Measurements from ENCODE around the gene CSTPP1. TPM values are rescaled to one million over a fixed set of nuclear protein-coding genes. Genes with fewer than 3 reads are reported as not detected.

CSTPP1 gene
- total and polyA plus RNA-seq, 2 donors (not counting 3 experiments of a cell fraction or from before 2014, with no cell fraction given): 25.9 to 38.2 TPM

- H3K27ac ChIP-seq (ENCODE audit: insufficient read depth, low read depth, low read length): no peak overlapping the region
- no peaks in the 10 kb centered on the region for H3K9me3 ChIP-seq (replicated peaks; ENCODE audit: control insufficient read depth, insufficient read depth, low read length)
- H3K9me1 ChIP-seq (replicated peaks; ENCODE audit: control insufficient read depth, extremely low read depth, insufficient read depth, low read length): no peaks in the 10 kb centered on the region
- no peaks in the 10 kb centered on the region for H3K4me1 ChIP-seq (ENCODE audit: control insufficient read depth, extremely low read depth, insufficient read depth, low read length)
- H2AFZ ChIP-seq (ENCODE audit: low read depth, low read length): no peak overlapping the region
- no peaks in the 10 kb centered on the region for H4K20me1 ChIP-seq (replicated peaks; ENCODE audit: control insufficient read depth, extremely low read depth, insufficient read depth, low read length)
- CTCF ChIA-PET: interaction anchor here (0.9 to 5.1 kb wide), 9 partner anchors 9 to 268 kb away, joined by 3 to 120 read pairs (median 3); no protein-coding TSS in a partner anchor
- no peak overlapping the region for H3K4me2 ChIP-seq (ENCODE audit: insufficient read depth, low read length)
- FAIRE-seq (no peak), DNase-seq (ENCODE audit: low read depth, low spot score) (no peak)
- dilution Hi-C loops (cut with MboI; ENCODE audit: extremely low pct_ligation_motif_present, low sequenced_read_pairs): no loop called here
- no peaks in the 10 kb centered on the region for H3K79me2 ChIP-seq (ENCODE audit: control insufficient read depth, insufficient read depth, low read length)
- no TSS peak for BruUV-seq (replicated peaks)
- no peaks in the 10 kb centered on the region for H3K27me3 ChIP-seq (ENCODE audit: control insufficient read depth in 2 of 2, insufficient read depth in 2 of 2, low read length in 2 of 2)
- TF ChIP-seq MYC (IDR thresholded peaks at IDR 0.05; ENCODE audit: low read depth, low read length) (no peak), EZH2 (IDR thresholded peaks at IDR 0.05; ENCODE audit: borderline replicate concordance, low read depth, low read length, severe bottlenecking) (no peak), POLR2AphosphoS5 (IDR thresholded peaks at IDR 0.05; ENCODE audit: insufficient read depth, low read depth, low read length) (no peak), GATA2 (IDR thresholded peaks at IDR 0.05; ENCODE audit: insufficient read depth, insufficient read length, low read depth, low read length) (no peak), POLR2A (IDR thresholded peaks at IDR 0.05; ENCODE audit: low read depth, low read length) (no peak), CTCF (IDR thresholded peaks at IDR 0.05; ENCODE audit: extremely low read depth in 1 of 2, insufficient read depth in 1 of 2, low read depth in 1 of 2, low read length in 2 of 2) (no peak), JUN (IDR thresholded peaks at IDR 0.05; ENCODE audit: borderline replicate concordance, insufficient read depth, insufficient read length, low read depth) (no peak), FOS (IDR thresholded peaks at IDR 0.05; ENCODE audit: borderline replicate concordance, insufficient read depth, low read length) (no peak)
- TF ChIP-seq, protein P1, sequence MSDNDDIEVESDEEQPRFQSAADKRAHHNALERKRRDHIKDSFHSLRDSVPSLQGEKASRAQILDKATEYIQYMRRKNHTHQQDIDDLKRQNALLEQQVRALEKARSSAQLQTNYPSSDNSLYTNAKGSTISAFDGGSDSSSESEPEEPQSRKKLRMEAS (IDR thresholded peaks at IDR 0.05; ENCODE audit: insufficient read depth, insufficient read length): no peak
- intact Hi-C loops (cut with micrococcal nuclease): no loop called here
- no peak overlapping the region for H3K9ac ChIP-seq (replicated peaks; ENCODE audit: extremely low read depth, insufficient read depth, low read length)
- H3K36me3 ChIP-seq (ENCODE audit: control insufficient read depth in 2 of 2, extremely low read depth in 1 of 2, insufficient read depth in 2 of 2, low read length in 2 of 2): no peaks in the 10 kb centered on the region
- POLR2A ChIA-PET: no interaction called here
- H3K4me3 ChIP-seq (replicated peaks in 1 of 3; ENCODE audit: insufficient read depth in 1 of 3, low read depth in 1 of 3, low read length in 3 of 3): no peak overlapping the region
Measured at GRCh38 chr11:47154616-47155570, 218.3 kb downstream of the CSTPP1 start.

Data from endothelial cell of umbilical vein (primary cell).